ENCODE measurements around the gene RAB27B. TPM values are rescaled to one million over a fixed set of nuclear protein-coding genes. Genes with fewer than 3 reads are reported as not detected.

RAB27B gene
- total and polyA plus RNA-seq, 2 donors (not counting 1 experiment from before 2014, with no cell fraction given), result 0.01 to 0.07 TPM

GRCh38 chr18:54878659-54879358, 50.5 kb downstream of the RAB27B start:
- Histone ChIP-seq H2AFZ (ENCODE audit: insufficient read depth, low read depth, low read length, poor library complexity, severe bottlenecking) (no peak overlapping the region), H3K79me2 (ENCODE audit: control insufficient read depth, insufficient read depth, low read length) (no peaks in the 10 kb centered on the region), H4K20me1 (ENCODE audit: control insufficient read depth, insufficient read depth, low read length, poor library complexity, severe bottlenecking) (no peaks in the 10 kb centered on the region), H3K4me3 (ENCODE audit: control extremely low read depth in 1 of 5, extremely low read depth in 1 of 5, insufficient read depth in 1 of 5, low read depth in 2 of 5, low read length in 4 of 5) (no peak overlapping the region), H3K4me2 (replicated peaks; ENCODE audit: low read depth, low read length, poor library complexity, severe bottlenecking) (no peak overlapping the region), H3K27me3 (replicated peaks in 1 of 4; ENCODE audit: control extremely low read depth in 1 of 4, control insufficient read depth in 3 of 4, insufficient read depth in 4 of 4, low read length in 3 of 4) (no peaks in the 10 kb centered on the region), H3K9ac (ENCODE audit: low read length) (no peak overlapping the region), H3K27ac (ENCODE audit: low read length in 2 of 2) (no peak overlapping the region), H3K9me3 (ENCODE audit: control extremely low read depth in 1 of 3, control insufficient read depth in 2 of 3, insufficient read depth in 1 of 3, low read length in 2 of 3) (no peaks in the 10 kb centered on the region), H3K4me1 (ENCODE audit: control insufficient read depth in 2 of 2, insufficient read depth in 2 of 2, low read length in 2 of 2) (no peaks in the 10 kb centered on the region), H3K36me3 (replicated peaks in 1 of 2; ENCODE audit: control extremely low read depth in 1 of 2, control insufficient read depth in 1 of 2, extremely low read depth in 1 of 2, insufficient read depth in 2 of 2, low read length in 1 of 2) (no peaks in the 10 kb centered on the region)
- 100% methylated on average over 1 of the region's 3 CpGs for WGBS (ENCODE audit: insufficient coverage)
- H3K27ac Mint-ChIP-seq, result no peak overlapping the region
- H3K9me3 Mint-ChIP-seq (ENCODE audit: insufficient read depth), result no peaks in the 10 kb centered on the region
- DNase-seq (no peak), ATAC-seq (ENCODE audit: low read depth) (no peak)
- POLR2A ChIA-PET, result no interaction called here
- no peak for TF ChIP-seq CTCF (IDR thresholded peaks at IDR 0.05)
- no peak for TF ChIP-seq EZH2 (IDR thresholded peaks at IDR 0.05; ENCODE audit: borderline replicate concordance, insufficient read depth, low read depth, low read length, poor library complexity, severe bottlenecking)
- intact Hi-C loops (cut with micrococcal nuclease), result no loop called here
- H3K4me3 Mint-ChIP-seq, result no peak overlapping the region
- CTCF ChIA-PET, result no interaction called here
- H3K4me1 Mint-ChIP-seq, result no peaks in the 10 kb centered on the region
- no peaks in the 10 kb centered on the region for H3K27me3 Mint-ChIP-seq

- ChIA-PET CTCF (no interaction called here), POLR2A (no interaction called here)
- no peak for TF ChIP-seq EZH2 (IDR thresholded peaks at IDR 0.05; ENCODE audit: borderline replicate concordance, insufficient read depth, low read depth, low read length, poor library complexity, severe bottlenecking)
- no peak for TF ChIP-seq CTCF (IDR thresholded peaks at IDR 0.05)
- Mint-ChIP-seq H3K4me1 (no peaks in the 10 kb centered on the region), H3K27ac (no peak overlapping the region), H3K27me3 (no peaks in the 10 kb centered on the region), H3K9me3 (ENCODE audit: insufficient read depth) (no peaks in the 10 kb centered on the region), H3K4me3 (no peak overlapping the region)
- Histone ChIP-seq H3K36me3 (replicated peaks in 1 of 2; ENCODE audit: control extremely low read depth in 1 of 2, control insufficient read depth in 1 of 2, extremely low read depth in 1 of 2, insufficient read depth in 2 of 2, low read length in 1 of 2) (no peaks in the 10 kb centered on the region), H4K20me1 (ENCODE audit: control insufficient read depth, insufficient read depth, low read length, poor library complexity, severe bottlenecking) (no peaks in the 10 kb centered on the region), H3K79me2 (ENCODE audit: control insufficient read depth, insufficient read depth, low read length) (no peaks in the 10 kb centered on the region), H3K27ac (ENCODE audit: low read length in 2 of 2) (no peak overlapping the region), H3K9ac (ENCODE audit: low read length) (no peak overlapping the region), H2AFZ (ENCODE audit: insufficient read depth, low read depth, low read length, poor library complexity, severe bottlenecking) (no peak overlapping the region), H3K4me3 (ENCODE audit: control extremely low read depth in 1 of 5, extremely low read depth in 1 of 5, insufficient read depth in 1 of 5, low read depth in 2 of 5, low read length in 4 of 5) (no peak overlapping the region), H3K4me1 (ENCODE audit: control insufficient read depth in 2 of 2, insufficient read depth in 2 of 2, low read length in 2 of 2) (no peaks in the 10 kb centered on the region), H3K27me3 (replicated peaks in 1 of 4; ENCODE audit: control extremely low read depth in 1 of 4, control insufficient read depth in 3 of 4, insufficient read depth in 4 of 4, low read length in 3 of 4) (no peaks in the 10 kb centered on the region), H3K9me3 (ENCODE audit: control extremely low read depth in 1 of 3, control insufficient read depth in 2 of 3, insufficient read depth in 1 of 3, low read length in 2 of 3) (no peaks in the 10 kb centered on the region), H3K4me2 (replicated peaks; ENCODE audit: low read depth, low read length, poor library complexity, severe bottlenecking) (no peak overlapping the region)
- ATAC-seq (ENCODE audit: low read depth), result no peak
- DNase-seq, result no peak
- WGBS (ENCODE audit: insufficient coverage), result 100% methylated on average over 1 of the region's 4 CpGs
- intact Hi-C loops (cut with micrococcal nuclease), result no loop called here
These were observed 51.4 kb downstream of the RAB27B start for GRCh38 chr18:54879691-54880090.
